ENCODE results near the gene TMPRSS13. TPM values are rescaled to one million over a fixed set of nuclear protein-coding genes. Genes with fewer than 3 reads are reported as not detected.

The TMPRSS13 gene
- total RNA-seq, 1 experiment from 2014 or later, result 0.50 TPM

GRCh38 chr11:117928446-117929141 lies 608 bp downstream of the TMPRSS13 start:
- Mint-ChIP-seq H3K27ac (no peak overlapping the region; a peak in 2 of 7 replicates), H3K36me3 (ENCODE audit: insufficient read depth in 1 of 3, low read depth in 3 of 3) (no peaks in the 10 kb centered on the region), H3K9me3 (no peaks in the 10 kb centered on the region), H3K27me3 (ENCODE audit: low read depth) (peaks cover 17% of the 10 kb centered on the region), H3K4me1 (peaks cover 39 to 42% of the 10 kb centered on the region in 2 experiments), H3K4me3 (no peak overlapping the region)
- Histone ChIP-seq H3K27me3 (ENCODE audit: insufficient read depth, low read length) (no peaks in the 10 kb centered on the region), H3K23me2 (ENCODE audit: insufficient read length, low read depth, low read length, poor library complexity, severe bottlenecking) (no peaks in the 10 kb centered on the region), H2AK5ac (ENCODE audit: insufficient read length, low read length) (no peak overlapping the region), H3K27ac (ENCODE audit: insufficient read length, low read depth, low read length) (no peak overlapping the region), H3K9me3 (ENCODE audit: control insufficient read depth, low read depth, low read length) (no peaks in the 10 kb centered on the region), H3K4ac (ENCODE audit: low read depth, low read length) (no peak overlapping the region), H3K9ac (ENCODE audit: extremely low read depth, insufficient read length, low read length) (no peak overlapping the region), H2AFZ (ENCODE audit: low read length) (no peak overlapping the region), H3K79me1 (ENCODE audit: insufficient read depth, low read depth, low read length, poor library complexity, severe bottlenecking) (no peaks in the 10 kb centered on the region), H3K79me2 (ENCODE audit: insufficient read depth, low read length) (no peaks in the 10 kb centered on the region), H4K8ac (replicated peaks; ENCODE audit: insufficient read length, low read depth, low read length) (no peak overlapping the region), H4K91ac (ENCODE audit: insufficient read length, low read depth, low read length) (no peak overlapping the region), H3T11ph (ENCODE audit: low read length) (no peak overlapping the region), H2BK12ac (ENCODE audit: insufficient read length, low read depth, low read length) (no peak overlapping the region), H4K20me1 (ENCODE audit: control insufficient read depth, insufficient read depth, insufficient read length) (no peaks in the 10 kb centered on the region), H2BK5ac (ENCODE audit: insufficient read length, low read length) (no peak overlapping the region), H3K23ac (ENCODE audit: insufficient read length, low read depth, low read length) (no peak overlapping the region), H2BK120ac (ENCODE audit: low read depth, low read length, poor library complexity, severe bottlenecking) (no peak overlapping the region), H2BK15ac (ENCODE audit: low read depth, low read length) (peak overlapping the region; percentile 15; the same call in 1 of the 2 replicates), H3K4me2 (ENCODE audit: insufficient read depth, insufficient read length, low read length) (no peak overlapping the region), H3K18ac (ENCODE audit: insufficient read length, low read depth, low read length) (no peak overlapping the region), H3K4me1 (ENCODE audit: insufficient read depth, low read length) (peaks cover 4% of the 10 kb centered on the region; the same call in 1 of the 2 replicates), H3K14ac (ENCODE audit: insufficient read depth, low read length) (no peak overlapping the region), H4K5ac (ENCODE audit: insufficient read length, low read depth, low read length) (no peak overlapping the region), H2BK20ac (ENCODE audit: low read depth, low read length, poor library complexity, severe bottlenecking) (no peak overlapping the region), H3K56ac (ENCODE audit: insufficient read length, low read depth, low read length) (no peak overlapping the region)
- no CpG with 5 or more reads among the region's 6 CpGs for WGBS (ENCODE audit: extremely low coverage, insufficient read length, low lambda C conversion rate)
- TF ChIP-seq, protein P1, sequence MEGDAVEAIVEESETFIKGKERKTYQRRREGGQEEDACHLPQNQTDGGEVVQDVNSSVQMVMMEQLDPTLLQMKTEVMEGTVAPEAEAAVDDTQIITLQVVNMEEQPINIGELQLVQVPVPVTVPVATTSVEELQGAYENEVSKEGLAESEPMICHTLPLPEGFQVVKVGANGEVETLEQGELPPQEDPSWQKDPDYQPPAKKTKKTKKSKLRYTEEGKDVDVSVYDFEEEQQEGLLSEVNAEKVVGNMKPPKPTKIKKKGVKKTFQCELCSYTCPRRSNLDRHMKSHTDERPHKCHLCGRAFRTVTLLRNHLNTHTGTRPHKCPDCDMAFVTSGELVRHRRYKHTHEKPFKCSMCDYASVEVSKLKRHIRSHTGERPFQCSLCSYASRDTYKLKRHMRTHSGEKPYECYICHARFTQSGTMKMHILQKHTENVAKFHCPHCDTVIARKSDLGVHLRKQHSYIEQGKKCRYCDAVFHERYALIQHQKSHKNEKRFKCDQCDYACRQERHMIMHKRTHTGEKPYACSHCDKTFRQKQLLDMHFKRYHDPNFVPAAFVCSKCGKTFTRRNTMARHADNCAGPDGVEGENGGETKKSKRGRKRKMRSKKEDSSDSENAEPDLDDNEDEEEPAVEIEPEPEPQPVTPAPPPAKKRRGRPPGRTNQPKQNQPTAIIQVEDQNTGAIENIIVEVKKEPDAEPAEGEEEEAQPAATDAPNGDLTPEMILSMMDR (conservative IDR thresholded peaks at IDR 0.05), result 0 out of 3 replicates have a peak, but pooled peaks have one; percentile 11
- no peak for DNase-seq
